GM12874 (cell line): ENCODE data around the gene ADAM11.

ENCODE experiments used
- CTCF ChIP-seq: IDR thresholded peaks from 2 replicates; pipeline ENCODE4 v1.5.1; 2011; ENCODE audit warnings: low read depth, mild to moderate bottlenecking, control low read depth, low read length, moderate library complexity; ENCODE audit not compliant: insufficient read depth

ADAM11 gene

GRCh38 chr17:44752953-44753861, 5.6 kb upstream of the ADAM11 start:
- TF ChIP-seq CTCF, result no peak

DNA sequence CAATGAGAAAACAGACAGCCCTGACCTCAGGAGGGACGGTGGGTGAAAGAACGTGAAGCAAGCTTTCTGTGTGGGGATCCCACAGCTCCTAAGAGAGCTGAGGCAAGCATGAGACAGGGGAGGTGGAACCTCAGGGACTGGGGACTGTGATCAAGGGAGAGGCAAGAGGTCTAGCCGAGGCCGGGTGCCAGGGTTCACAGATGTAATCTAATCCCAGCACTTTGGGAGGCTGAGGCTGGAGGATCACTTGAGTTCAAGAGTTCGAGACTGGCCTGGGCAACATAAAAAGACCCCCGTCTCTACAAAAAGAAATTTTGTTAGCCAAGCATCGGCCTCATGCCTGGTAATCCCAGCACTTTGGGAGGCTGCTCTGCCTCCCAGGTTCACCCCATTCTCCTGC, 4.5 kb upstream of the ADAM11 start:
- no peak for TF ChIP-seq CTCF

DNA sequence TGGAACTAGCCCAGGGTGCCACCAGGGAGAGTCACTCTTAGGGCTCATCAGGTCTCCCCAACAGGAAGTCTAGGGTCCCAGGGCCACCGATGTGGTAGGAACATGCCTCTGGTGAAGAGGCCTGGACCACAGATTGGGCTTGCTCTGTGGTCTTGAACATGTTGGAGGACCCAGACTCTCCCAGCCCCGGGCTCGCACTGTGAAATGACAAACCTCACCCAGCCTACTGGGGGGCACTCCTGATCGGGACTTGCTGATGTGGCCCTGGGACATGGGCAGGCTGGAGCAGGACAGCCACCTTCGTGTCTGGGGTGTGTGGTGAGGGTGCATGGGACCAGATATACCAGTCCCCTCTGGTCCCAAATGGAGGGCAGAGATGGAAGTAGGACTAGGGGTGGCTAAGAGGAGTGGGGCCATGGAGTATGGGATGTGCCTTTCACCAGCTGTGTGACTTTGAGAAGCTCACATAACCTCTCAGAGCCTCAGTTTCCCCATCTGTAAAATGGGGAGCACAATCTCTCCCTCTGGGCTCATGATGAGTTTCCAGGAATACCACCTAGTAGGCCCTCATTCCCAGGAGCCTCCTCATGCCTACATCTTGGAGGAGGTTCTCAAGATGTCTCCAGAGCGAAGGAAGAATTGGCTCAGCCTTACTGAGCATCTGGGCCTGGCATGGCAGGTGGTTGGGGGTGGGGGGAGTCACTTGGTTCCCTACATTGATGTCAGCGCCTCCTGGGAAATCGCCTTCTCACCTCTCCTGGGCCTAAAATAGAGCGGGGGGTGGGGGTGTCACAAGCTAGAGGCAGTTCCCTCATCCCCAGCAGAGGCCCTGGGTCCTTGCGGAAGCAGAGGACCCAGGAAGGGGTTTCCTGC, 1.5 kb upstream of the ADAM11 start:
- no peak for TF ChIP-seq CTCF

GRCh38 chr17:44757918-44758413, 822 bp upstream of the ADAM11 start:
- no peak for TF ChIP-seq CTCF

- no peak for TF ChIP-seq CTCF
Observed at GRCh38 chr17:44759086-44759915, 513 bp downstream of the ADAM11 start.

DNA sequence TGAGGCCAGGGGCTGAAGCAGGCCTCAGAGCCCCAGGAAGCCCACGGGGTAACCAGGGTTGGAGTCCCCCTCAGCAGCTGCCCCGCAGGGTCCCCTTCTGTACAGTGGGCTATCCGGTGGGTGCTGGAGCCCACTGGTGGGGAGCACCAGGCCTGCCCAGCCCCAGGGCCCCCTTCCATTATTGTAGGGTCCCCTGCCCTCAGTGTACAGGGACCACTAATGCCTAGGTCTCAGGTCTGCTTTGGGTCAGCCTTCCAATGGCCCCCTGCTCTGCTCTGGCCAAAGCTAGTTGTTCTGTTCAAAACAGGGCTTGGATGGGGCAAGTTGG, 1.1 kb downstream of the ADAM11 start:
- no peak for TF ChIP-seq CTCF
